HL-60 (cell line): ENCODE measurements around the gene FSCN2.

ENCODE experiments used
- DNase-seq, 2 experiments: peaks; one replicate each; pipeline ENCODE4 v3.0.0-alpha.2; 2010 to 2020; ENCODE audit warnings: low read depth in 1 of 2, low spot score in 1 of 2
- H3K27ac ChIP-seq: fragments of 250-450 bp; sonication (Bioruptor Pico); replicated peaks from 2 replicates; pipeline ENCODE4 v1.5.1; 2020; ENCODE audit warnings: mild to moderate bottlenecking, moderate library complexity
- H3K27me3 ChIP-seq: fragments of 250-450 bp; sonication (Bioruptor Pico); 2 replicates; pipeline ENCODE4 v1.5.1; 2021; ENCODE audit warnings: mild to moderate bottlenecking, moderate library complexity; ENCODE audit not compliant: insufficient read depth, poor library complexity, severe bottlenecking
- H3K4me3 ChIP-seq: replicated peaks from 2 replicates; pipeline ENCODE4 v1.5.1; 2011; ENCODE audit warnings: mild to moderate bottlenecking, control low read depth, low read length; ENCODE audit not compliant: insufficient read depth
- GABPA ChIP-seq: IDR thresholded peaks from 2 replicates; pipeline ENCODE4 v1.6.1; 2012; ENCODE audit warnings: low read depth
- POLR2AphosphoS5 ChIP-seq: IDR thresholded peaks from 2 replicates; pipeline ENCODE4 v1.6.1; 2012; ENCODE audit warnings: low read depth
- SPI1 ChIP-seq: IDR thresholded peaks from 2 replicates; pipeline ENCODE4 v1.6.1; 2012; ENCODE audit warnings: low read depth, mild to moderate bottlenecking, borderline replicate concordance
- TF ChIP-seq, protein P1 (sequence below): IDR thresholded peaks from one replicate; pipeline ENCODE4 v1.5.1; 2011; ENCODE audit warnings: low read length, control low read depth, inconsistent platforms; ENCODE audit not compliant: insufficient read depth
- TF ChIP-seq, protein P2 (sequence below): IDR thresholded peaks from 2 replicates; pipeline ENCODE4 v1.6.1; 2012; ENCODE audit warnings: low read depth; ENCODE audit not compliant: insufficient replicate concordance

FSCN2 gene

DNA sequence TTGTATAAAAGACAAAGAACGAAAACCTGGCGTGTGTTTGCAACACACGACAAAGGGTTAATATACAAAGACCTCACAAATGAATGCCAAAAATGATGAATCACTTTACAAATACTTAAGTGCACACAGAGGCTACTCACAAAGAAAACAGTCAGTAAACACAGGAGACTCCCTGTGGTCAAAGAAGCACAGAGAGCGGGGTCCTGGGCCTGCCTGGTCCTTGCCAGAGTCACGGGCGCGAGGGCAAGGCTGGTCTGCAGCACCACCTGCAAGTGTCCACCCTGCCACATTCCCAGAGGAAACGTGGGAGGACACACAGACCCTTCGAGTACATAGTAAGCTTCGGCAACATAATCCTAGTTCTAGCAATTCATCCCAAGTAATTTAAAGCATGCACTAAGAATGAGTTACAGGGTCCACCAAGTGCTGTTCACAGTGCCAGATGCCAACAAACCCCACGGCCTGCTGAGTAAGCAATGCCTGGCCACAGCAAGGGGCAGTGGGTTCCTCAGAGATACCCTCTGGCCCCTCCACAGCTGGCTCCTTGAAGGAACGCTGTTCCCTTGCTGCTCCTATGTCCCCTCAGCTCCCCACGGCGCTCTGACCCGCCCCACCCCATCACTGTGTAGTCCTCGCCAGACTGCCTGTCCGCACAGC is 48.6 kb downstream of the FSCN2 start:
- Histone ChIP-seq H3K4me3 (peak overlapping the region; percentile 11; the same call in 1 of the 2 replicates), H3K27ac (peak overlapping the region; percentile 54), H3K27me3 (no peaks in the 10 kb centered on the region)
- TF ChIP-seq SPI1 (no peak), POLR2AphosphoS5 (no peak), GABPA (no peak)
- TF ChIP-seq, protein P1, sequence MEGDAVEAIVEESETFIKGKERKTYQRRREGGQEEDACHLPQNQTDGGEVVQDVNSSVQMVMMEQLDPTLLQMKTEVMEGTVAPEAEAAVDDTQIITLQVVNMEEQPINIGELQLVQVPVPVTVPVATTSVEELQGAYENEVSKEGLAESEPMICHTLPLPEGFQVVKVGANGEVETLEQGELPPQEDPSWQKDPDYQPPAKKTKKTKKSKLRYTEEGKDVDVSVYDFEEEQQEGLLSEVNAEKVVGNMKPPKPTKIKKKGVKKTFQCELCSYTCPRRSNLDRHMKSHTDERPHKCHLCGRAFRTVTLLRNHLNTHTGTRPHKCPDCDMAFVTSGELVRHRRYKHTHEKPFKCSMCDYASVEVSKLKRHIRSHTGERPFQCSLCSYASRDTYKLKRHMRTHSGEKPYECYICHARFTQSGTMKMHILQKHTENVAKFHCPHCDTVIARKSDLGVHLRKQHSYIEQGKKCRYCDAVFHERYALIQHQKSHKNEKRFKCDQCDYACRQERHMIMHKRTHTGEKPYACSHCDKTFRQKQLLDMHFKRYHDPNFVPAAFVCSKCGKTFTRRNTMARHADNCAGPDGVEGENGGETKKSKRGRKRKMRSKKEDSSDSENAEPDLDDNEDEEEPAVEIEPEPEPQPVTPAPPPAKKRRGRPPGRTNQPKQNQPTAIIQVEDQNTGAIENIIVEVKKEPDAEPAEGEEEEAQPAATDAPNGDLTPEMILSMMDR: no peak
- TF ChIP-seq, protein P2, sequence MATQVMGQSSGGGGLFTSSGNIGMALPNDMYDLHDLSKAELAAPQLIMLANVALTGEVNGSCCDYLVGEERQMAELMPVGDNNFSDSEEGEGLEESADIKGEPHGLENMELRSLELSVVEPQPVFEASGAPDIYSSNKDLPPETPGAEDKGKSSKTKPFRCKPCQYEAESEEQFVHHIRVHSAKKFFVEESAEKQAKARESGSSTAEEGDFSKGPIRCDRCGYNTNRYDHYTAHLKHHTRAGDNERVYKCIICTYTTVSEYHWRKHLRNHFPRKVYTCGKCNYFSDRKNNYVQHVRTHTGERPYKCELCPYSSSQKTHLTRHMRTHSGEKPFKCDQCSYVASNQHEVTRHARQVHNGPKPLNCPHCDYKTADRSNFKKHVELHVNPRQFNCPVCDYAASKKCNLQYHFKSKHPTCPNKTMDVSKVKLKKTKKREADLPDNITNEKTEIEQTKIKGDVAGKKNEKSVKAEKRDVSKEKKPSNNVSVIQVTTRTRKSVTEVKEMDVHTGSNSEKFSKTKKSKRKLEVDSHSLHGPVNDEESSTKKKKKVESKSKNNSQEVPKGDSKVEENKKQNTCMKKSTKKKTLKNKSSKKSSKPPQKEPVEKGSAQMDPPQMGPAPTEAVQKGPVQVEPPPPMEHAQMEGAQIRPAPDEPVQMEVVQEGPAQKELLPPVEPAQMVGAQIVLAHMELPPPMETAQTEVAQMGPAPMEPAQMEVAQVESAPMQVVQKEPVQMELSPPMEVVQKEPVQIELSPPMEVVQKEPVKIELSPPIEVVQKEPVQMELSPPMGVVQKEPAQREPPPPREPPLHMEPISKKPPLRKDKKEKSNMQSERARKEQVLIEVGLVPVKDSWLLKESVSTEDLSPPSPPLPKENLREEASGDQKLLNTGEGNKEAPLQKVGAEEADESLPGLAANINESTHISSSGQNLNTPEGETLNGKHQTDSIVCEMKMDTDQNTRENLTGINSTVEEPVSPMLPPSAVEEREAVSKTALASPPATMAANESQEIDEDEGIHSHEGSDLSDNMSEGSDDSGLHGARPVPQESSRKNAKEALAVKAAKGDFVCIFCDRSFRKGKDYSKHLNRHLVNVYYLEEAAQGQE: no peak
- no peak for DNase-seq

DNA sequence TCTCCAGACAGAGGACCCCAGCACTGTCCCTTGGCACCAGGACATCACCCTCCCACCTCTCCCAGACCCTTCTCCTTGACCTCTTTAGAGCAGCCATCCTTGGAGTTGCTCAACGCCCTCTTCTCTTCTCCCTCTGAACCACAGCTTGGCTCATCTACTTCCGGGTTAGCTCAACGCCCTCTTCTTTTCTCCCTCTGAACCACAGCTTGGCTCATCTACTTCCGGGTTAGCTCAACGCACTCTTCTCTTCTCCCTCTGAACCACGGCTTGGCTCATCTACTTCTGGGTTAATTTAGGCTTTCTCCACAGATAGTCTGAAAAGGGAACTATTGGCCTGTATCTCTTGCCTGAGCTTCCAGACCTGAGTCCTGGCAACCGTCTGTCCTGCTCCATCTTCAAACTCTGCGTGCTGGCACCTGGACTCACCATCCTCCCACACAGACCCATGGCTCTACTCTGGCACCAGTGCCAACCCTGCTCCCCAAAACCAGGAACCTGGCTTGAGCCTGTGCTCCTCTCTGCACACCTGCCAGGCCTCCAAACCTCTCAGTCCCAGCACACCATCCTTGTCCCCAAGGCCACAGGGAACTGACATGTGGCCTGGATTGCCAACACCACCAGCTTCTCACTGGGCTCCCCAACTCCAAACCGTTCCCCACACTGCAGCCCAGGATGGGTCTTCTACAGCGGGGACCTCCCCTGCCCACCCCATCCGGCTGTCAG is 49.3 kb downstream of the FSCN2 start:
- Histone ChIP-seq H3K27ac (peak overlapping the region; percentile 54), H3K27me3 (no peaks in the 10 kb centered on the region), H3K4me3 (peak overlapping the region; percentile 11; the same call in 1 of the 2 replicates)
- DNase-seq: peak; percentile 73 to 95
- TF ChIP-seq POLR2AphosphoS5: no peak
- peak; percentile 93 for TF ChIP-seq GABPA

DNA sequence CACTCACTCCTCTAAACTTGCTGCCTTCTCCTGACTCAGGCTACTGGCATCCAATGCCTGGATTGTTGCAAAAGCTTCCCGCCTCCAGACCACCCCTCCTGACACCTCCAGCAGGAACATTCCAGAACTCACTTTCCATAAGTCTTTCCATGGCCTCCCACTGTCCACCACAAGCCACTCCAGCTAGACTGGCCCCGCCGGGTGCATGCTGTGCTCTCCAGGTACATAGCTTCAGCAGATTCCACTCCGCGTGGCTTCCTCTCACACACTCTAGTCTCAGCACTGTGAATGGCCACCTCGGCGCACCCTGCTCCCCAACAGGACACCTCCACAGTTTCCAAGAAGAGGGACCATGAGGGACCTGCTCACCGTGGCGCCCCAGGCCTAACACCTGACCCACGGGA is 49.9 kb downstream of the FSCN2 start:
- TF ChIP-seq POLR2AphosphoS5: 0 out of 2 replicates have a peak, but pooled peaks have one; percentile 15
- TF ChIP-seq SPI1: no peak
- TF ChIP-seq, protein P1: no peak

DNA sequence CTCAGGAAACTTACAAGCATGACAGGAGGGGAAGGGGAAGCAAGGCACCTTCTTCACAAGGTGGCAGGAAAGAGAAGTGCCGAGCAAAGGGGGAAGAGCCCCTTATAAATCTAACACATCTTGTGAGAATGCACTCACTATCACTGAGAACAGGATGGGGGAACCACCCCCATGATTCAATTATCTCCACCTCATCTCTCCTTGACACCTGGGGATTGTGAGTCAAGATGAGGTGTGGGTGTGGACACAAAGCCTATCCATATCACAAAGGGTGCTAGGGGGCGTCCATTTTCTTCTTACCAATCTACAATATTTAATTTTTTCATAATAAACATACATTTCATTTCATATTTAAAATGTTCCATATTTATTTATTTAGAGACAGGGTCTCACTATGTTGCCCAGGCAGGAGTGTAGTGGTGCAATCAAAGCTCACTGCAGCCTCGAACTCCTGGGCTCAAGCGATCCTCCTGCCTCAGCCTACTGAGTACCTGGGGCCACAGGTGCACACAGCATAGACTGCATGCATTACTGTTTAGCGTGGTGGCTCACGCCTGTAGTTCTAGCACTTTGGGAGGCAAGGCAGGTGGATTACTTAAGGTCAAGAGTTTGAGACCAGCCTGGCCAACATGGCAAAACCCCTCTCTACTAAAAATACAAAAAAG is 50.5 kb downstream of the FSCN2 start:
- Histone ChIP-seq H3K4me3 (no peak overlapping the region), H3K27ac (peak overlapping the region; percentile 54), H3K27me3 (no peaks in the 10 kb centered on the region)
- TF ChIP-seq, protein P2: no peak
- TF ChIP-seq GABPA (no peak), POLR2AphosphoS5 (no peak), SPI1 (peak; percentile 49; the same call in 1 of the 2 replicates)
- TF ChIP-seq, protein P1: no peak
- DNase-seq: peak in 1 of 2 experiments; percentile 31

More for the DNA sequence above, 49.9 kb downstream of the FSCN2 start:
- DNase-seq: no peak
- no peak overlapping the region for H3K4me3 ChIP-seq
- no peaks in the 10 kb centered on the region for H3K27me3 ChIP-seq
- peak overlapping the region; percentile 54 for H3K27ac ChIP-seq
